Measurements from ENCODE around the gene INHBA.

Gene INHBA

GRCh38 chr7:41702635-41703371 is at the start of gene INHBA:
Gene INHBA (minus strand): TSS chr7:41703090. CDS start chr7:41700374, 2,716 bp downstream.
- DNase-seq = no peak

- no peak for DNase-seq
Measured at GRCh38 chr7:41752615-41753014, 49.7 kb upstream of the INHBA start.

- DNase-seq = no peak
Measured at GRCh38 chr7:41750661-41751540, 48.0 kb upstream of the INHBA start.

GRCh38 chr7:41747961-41748360 is 45.1 kb upstream of the INHBA start:
- no peak for DNase-seq

- no peak for DNase-seq
Measured at GRCh38 chr7:41745451-41745850, 42.6 kb upstream of the INHBA start.

- DNase-seq = no peak
Measured at GRCh38 chr7:41744161-41744560, 41.3 kb upstream of the INHBA start.

- DNase-seq = no peak
Measured at GRCh38 chr7:41742401-41743020, 39.6 kb upstream of the INHBA start.

GRCh38 chr7:41738806-41739205 is 35.9 kb upstream of the INHBA start:
- no peak for DNase-seq

GRCh38 chr7:41738336-41738735 is 35.4 kb upstream of the INHBA start:
- no peak for DNase-seq

- no peak for DNase-seq
Measured at GRCh38 chr7:41735206-41735605, 32.3 kb upstream of the INHBA start.

GRCh38 chr7:41732843-41733306 is 30.0 kb upstream of the INHBA start:
- DNase-seq = no peak

GRCh38 chr7:41732436-41732785 is 29.5 kb upstream of the INHBA start:
- no peak for DNase-seq

- no peak for DNase-seq
Measured at GRCh38 chr7:41731493-41732435, 28.9 kb upstream of the INHBA start.

- DNase-seq = no peak
Measured at GRCh38 chr7:41730668-41731067, 27.8 kb upstream of the INHBA start.

GRCh38 chr7:41730161-41730560 is 27.3 kb upstream of the INHBA start:
- DNase-seq = no peak

- DNase-seq = no peak
Measured at GRCh38 chr7:41729059-41729458, 26.2 kb upstream of the INHBA start.

GRCh38 chr7:41725013-41725412 is 22.1 kb upstream of the INHBA start:
- no peak for DNase-seq

- DNase-seq = no peak
Measured at GRCh38 chr7:41720886-41721285, 18.0 kb upstream of the INHBA start.

GRCh38 chr7:41720046-41720445 is 17.2 kb upstream of the INHBA start:
- no peak for DNase-seq

GRCh38 chr7:41716691-41717090 is 13.8 kb upstream of the INHBA start:
- DNase-seq = no peak

GRCh38 chr7:41715000-41715399 is 12.1 kb upstream of the INHBA start:
- DNase-seq = no peak

- no peak for DNase-seq
Measured at GRCh38 chr7:41711283-41712064, 8.6 kb upstream of the INHBA start.
